OCI-LY1 (cell line): ENCODE measurements around the gene ERGIC1.

Source experiments
- H2AFZ ChIP-seq: fragments of 200-600 bp; sonication (generic), shearing (Covaris generic); 2 replicates; pipeline ENCODE4 v1.6.0; 2014; ENCODE audit warnings: antibody characterized with exemption, mild to moderate bottlenecking, low read length
- H3F3A ChIP-seq: fragments of 200-600 bp; sonication (generic), shearing (Covaris generic); 2 replicates; pipeline ENCODE4 v1.6.0; 2014; ENCODE audit warnings: mild to moderate bottlenecking, antibody characterized with exemption, low read length, moderate library complexity; ENCODE audit not compliant: insufficient read depth
- H3K27ac ChIP-seq: fragments of 200-600 bp; sonication (generic); 2 replicates; pipeline ENCODE4 v1.5.1; 2014; ENCODE audit warnings: low read length, mixed run types, mild to moderate bottlenecking, low read depth; ENCODE audit not compliant: poor library complexity, severe bottlenecking
- H3K27me3 ChIP-seq: fragments of 200-600 bp; sonication (generic); 2 replicates; pipeline ENCODE4 v1.6.0; 2014; ENCODE audit warnings: antibody characterized with exemption, mild to moderate bottlenecking, low read length, moderate library complexity; ENCODE audit not compliant: insufficient read depth
- H3K36me3 ChIP-seq: fragments of 200-600 bp; sonication (generic); 2 replicates; pipeline ENCODE4 v1.6.1; 2014; ENCODE audit warnings: mild to moderate bottlenecking, antibody characterized with exemption, low read length, moderate library complexity, mixed read lengths; ENCODE audit not compliant: insufficient read depth
- H3K4me1 ChIP-seq: fragments of 200-600 bp; sonication (generic); 2 replicates; pipeline ENCODE4 v1.5.1; 2014; ENCODE audit warnings: mild to moderate bottlenecking, low read length, moderate library complexity; ENCODE audit not compliant: insufficient read depth, severe bottlenecking
- H3K4me2 ChIP-seq: fragments of 200-600 bp; sonication (generic), shearing (Covaris generic); 2 replicates; pipeline ENCODE4 v1.6.1; 2014; ENCODE audit warnings: low read length
- H3K4me3 ChIP-seq: fragments of 200-600 bp; sonication (generic); 2 replicates; pipeline ENCODE4 v1.5.1; 2014; ENCODE audit warnings: low read length, low read depth, mild to moderate bottlenecking, mixed read lengths; ENCODE audit not compliant: poor library complexity, severe bottlenecking
- H3K79me2 ChIP-seq: fragments of 200-600 bp; shearing (Covaris generic); 2 replicates; pipeline ENCODE4 v1.6.1; 2016; ENCODE audit warnings: mixed run types, low read length, mixed read lengths; ENCODE audit not compliant: insufficient read depth
- H3K9ac ChIP-seq: fragments of 200-600 bp; sonication (generic), shearing (Covaris generic); 2 replicates; pipeline ENCODE4 v1.6.1; 2014; ENCODE audit warnings: mild to moderate bottlenecking, low read length, mixed read lengths
- H3K9me2 ChIP-seq: fragments of 200-600 bp; sonication (generic), shearing (Covaris generic); 2 replicates; pipeline ENCODE4 v1.6.1; 2014; ENCODE audit warnings: low read depth, mild to moderate bottlenecking, low read length, mixed read lengths
- H3K9me3 ChIP-seq: fragments of 200-600 bp; shearing (Covaris generic); 2 replicates; pipeline ENCODE4 v1.6.1; 2014; ENCODE audit warnings: low read length, mixed read lengths
- H4K20me1 ChIP-seq: fragments of 200-600 bp; sonication (generic), shearing (Covaris generic); 2 replicates; pipeline ENCODE4 v1.6.0; 2016; ENCODE audit warnings: mild to moderate bottlenecking, low read length; ENCODE audit not compliant: insufficient read depth
- CTCF ChIP-seq: fragments of 200-600 bp; sonication (generic), shearing (Covaris generic); IDR thresholded peaks from 2 replicates; pipeline ENCODE4 v1.5.1; 2017; ENCODE audit warnings: mild to moderate bottlenecking, antibody characterized with exemption, low read length, moderate library complexity, mixed read lengths
- EZH2 ChIP-seq: fragments of 200-600 bp; sonication (generic), shearing (Covaris generic); IDR thresholded peaks from 2 replicates; pipeline ENCODE4 v1.8.0; 2017; ENCODE audit warnings: borderline replicate concordance, mixed run types, mild to moderate bottlenecking, antibody characterized with exemption, low read length, moderate library complexity, mixed read lengths

The ERGIC1 gene

GRCh38 chr5:172788771-172789686, 45.0 kb upstream of the ERGIC1 start:
- H3K4me1 ChIP-seq: no peaks in the 10 kb centered on the region
- H3K36me3 ChIP-seq: no peaks in the 10 kb centered on the region
- H3K9me3 ChIP-seq: no peaks in the 10 kb centered on the region
- H3K79me2 ChIP-seq: no peaks in the 10 kb centered on the region
- H2AFZ ChIP-seq: no peak overlapping the region
- no peaks in the 10 kb centered on the region for H3K27me3 ChIP-seq
- no peak overlapping the region for H3K9ac ChIP-seq
- H3K27ac ChIP-seq: no peak overlapping the region
- H3K9me2 ChIP-seq: no peaks in the 10 kb centered on the region
- no peaks in the 10 kb centered on the region for H4K20me1 ChIP-seq
- no peak overlapping the region for H3K4me2 ChIP-seq
- no peak overlapping the region for H3K4me3 ChIP-seq
- no peak for TF ChIP-seq EZH2
- no peak for TF ChIP-seq CTCF
- no peaks in the 10 kb centered on the region for H3F3A ChIP-seq

GRCh38 chr5:172789687-172790495, 44.2 kb upstream of the ERGIC1 start:
- Histone ChIP-seq H3K79me2 (no peaks in the 10 kb centered on the region), H3F3A (no peaks in the 10 kb centered on the region), H3K9me2 (no peaks in the 10 kb centered on the region), H3K27me3 (no peaks in the 10 kb centered on the region), H3K4me2 (no peak overlapping the region), H3K36me3 (no peaks in the 10 kb centered on the region), H3K4me3 (no peak overlapping the region), H4K20me1 (no peaks in the 10 kb centered on the region), H3K4me1 (no peaks in the 10 kb centered on the region), H3K9ac (no peak overlapping the region), H3K27ac (no peak overlapping the region), H3K9me3 (no peaks in the 10 kb centered on the region), H2AFZ (no peak overlapping the region)
- TF ChIP-seq CTCF (no peak), EZH2 (no peak)

- TF ChIP-seq EZH2 (no peak), CTCF (no peak)
- H3K36me3 ChIP-seq: no peaks in the 10 kb centered on the region
- no peak overlapping the region for H3K27ac ChIP-seq
- no peak overlapping the region for H2AFZ ChIP-seq
- H3K4me1 ChIP-seq: no peaks in the 10 kb centered on the region
- no peaks in the 10 kb centered on the region for H4K20me1 ChIP-seq
- H3K4me3 ChIP-seq: no peak overlapping the region
- no peak overlapping the region for H3K4me2 ChIP-seq
- H3K9me3 ChIP-seq: no peaks in the 10 kb centered on the region
- no peaks in the 10 kb centered on the region for H3K79me2 ChIP-seq
- H3K9ac ChIP-seq: no peak overlapping the region
- H3K27me3 ChIP-seq: no peaks in the 10 kb centered on the region
- no peaks in the 10 kb centered on the region for H3K9me2 ChIP-seq
- no peaks in the 10 kb centered on the region for H3F3A ChIP-seq
Measured at GRCh38 chr5:172790496-172790889, 43.6 kb upstream of the ERGIC1 start.
